Activated CD4-positive, CD25-positive, alpha-beta regulatory T cell treated with anti-CD3 and anti-CD28 coated beads, Interleukin-2, amount 50 U/mL, for 16 hours (primary cell): ENCODE results near the gene WFDC11.
"Not testable (repeated sequence)": the region's sequence is repeated elsewhere in the genome, so short reads cannot be mapped to it uniquely, and the experiment has no call there.

ENCODE experiments used
- DNase-seq: peaks from one replicate; pipeline ENCODE4 v3.0.0-alpha.2; 2020; ENCODE audit warnings: low read depth, low spot score

WFDC11 gene

GRCh38 chr20:45670139-45670538 lies at the start of gene WFDC11:
Gene WFDC11 (minus strand): TSS chr20:45670239. CDS start chr20:45650600, 19,639 bp downstream.
- no peak for DNase-seq

DNA sequence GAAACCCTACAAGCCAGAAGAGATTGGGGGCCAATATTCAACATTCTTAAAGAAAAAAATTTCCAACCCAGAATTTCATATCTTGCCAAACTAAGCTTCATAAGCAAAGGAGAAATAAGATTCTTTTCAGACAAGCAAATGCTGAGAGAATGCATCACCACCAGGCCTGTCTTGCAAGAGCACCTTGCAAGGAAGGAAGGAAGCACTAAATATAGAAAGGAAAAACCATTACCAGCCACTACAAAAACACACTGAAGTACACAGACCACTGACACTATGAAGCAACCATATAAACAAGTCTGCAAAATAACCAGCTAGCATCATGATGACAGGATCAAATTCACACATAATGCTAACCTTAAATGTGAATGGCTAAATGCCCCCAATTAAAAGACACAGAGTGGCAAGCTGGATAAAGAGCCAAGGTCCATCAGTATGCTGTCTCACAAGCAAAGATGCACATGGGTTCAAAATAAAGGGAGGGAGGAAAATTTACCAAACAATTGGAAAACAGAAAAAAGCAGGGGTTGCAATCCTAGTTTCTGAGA lies 46.2 kb upstream of the WFDC11 start:
- DNase-seq, result not testable (repeated sequence)

- no peak for DNase-seq
Observed at GRCh38 chr20:45704969-45705637, 35.1 kb upstream of the WFDC11 start, which contains the start of gene WFDC10B. Gene WFDC10B (minus strand): TSS chr20:45705019. CDS start chr20:45685992, 19,027 bp downstream.

DNA sequence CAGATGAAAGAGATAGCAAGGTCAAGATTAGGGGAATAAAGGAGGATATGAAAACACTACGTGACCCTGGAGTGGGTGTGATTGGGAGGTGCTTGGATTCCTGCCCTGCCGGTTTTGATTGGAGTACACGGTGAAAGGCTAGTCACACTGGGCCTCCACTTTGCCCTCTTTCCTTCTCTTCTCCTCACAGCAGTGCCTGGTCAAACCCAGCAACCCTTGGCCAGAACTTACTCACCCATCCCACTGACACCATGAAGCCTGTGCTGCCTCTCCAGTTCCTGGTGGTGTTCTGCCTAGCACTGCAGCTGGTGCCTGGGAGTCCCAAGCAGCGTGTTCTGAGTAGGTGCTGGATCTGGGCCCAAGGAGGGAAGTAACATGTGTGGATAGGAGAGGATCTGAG lies 31.8 kb upstream of the WFDC11 start, which contains the start of gene WFDC13:
WFDC13 (plus strand) TSS at position 166 of the 400 bp plus-strand sequence; CDS start at position 252, 86 bp downstream.
- no peak for DNase-seq

GRCh38 chr20:45701104-45701503 lies 31.1 kb upstream of the WFDC11 start:
- DNase-seq, result no peak

GRCh38 chr20:45695496-45695895 lies 25.5 kb upstream of the WFDC11 start:
- no peak for DNase-seq

GRCh38 chr20:45693346-45693745 lies 23.3 kb upstream of the WFDC11 start:
- DNase-seq, result not testable (repeated sequence)

DNA sequence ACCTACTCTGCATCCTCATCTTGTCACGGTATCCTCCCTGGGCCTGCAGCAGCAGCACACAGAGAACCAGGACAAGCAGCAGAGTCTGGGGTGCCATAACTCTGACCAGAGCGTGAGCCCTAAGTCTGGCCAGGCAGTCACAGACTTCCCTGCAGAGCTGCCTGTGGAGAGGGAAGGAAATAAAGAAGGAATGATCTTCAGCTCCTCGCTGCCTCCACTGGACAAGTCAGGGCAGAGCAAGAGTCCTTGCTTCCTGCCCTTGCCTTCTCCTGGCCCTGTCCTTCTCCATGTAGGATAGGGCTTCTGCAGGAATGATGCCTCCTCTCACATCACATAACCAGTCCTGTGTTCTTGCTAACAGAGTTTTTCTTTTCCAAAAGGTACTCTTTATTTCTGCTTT lies 15.9 kb upstream of the WFDC11 start:
- DNase-seq, result no peak

- no peak for DNase-seq
Observed at GRCh38 chr20:45679650-45680049, 9.6 kb upstream of the WFDC11 start.

DNA sequence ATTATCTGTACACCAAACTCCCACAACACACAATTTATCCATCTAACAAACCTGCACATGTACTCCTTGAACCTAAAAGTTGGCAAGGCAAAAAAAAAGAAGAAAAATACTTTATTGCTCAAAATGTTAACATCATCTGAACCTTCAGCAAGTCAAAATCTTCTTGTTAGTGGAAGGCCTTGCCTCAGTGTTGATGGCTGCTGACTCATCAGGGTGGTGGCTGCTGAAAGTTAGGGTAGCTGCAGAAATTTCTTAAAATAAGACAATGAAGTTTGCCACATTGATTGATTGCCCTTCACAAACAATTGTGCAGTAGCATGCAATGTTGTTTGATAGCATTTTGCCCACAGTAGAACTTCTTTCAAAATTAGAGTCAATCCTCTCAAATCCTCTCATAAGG lies 2.7 kb upstream of the WFDC11 start:
- no peak for DNase-seq

DNA sequence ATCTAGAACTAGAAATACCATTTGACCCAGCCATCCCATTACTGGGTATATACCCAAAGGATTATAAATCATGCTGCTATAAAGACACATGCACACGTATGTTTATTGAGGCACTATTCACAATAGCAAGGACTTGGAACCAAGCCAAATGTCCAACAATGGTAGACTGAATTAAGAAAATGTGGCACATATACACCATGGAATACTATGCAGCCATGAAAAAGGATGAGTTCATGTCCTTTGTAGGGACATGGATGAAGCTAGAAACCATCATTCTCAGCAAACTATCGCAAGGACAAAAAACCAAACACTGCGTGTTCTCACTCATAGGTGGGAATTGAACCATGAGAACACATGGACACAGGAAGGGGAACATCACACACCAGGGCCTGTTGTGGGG lies 13.0 kb downstream of the WFDC11 start:
- DNase-seq, result not testable (repeated sequence)

DNA sequence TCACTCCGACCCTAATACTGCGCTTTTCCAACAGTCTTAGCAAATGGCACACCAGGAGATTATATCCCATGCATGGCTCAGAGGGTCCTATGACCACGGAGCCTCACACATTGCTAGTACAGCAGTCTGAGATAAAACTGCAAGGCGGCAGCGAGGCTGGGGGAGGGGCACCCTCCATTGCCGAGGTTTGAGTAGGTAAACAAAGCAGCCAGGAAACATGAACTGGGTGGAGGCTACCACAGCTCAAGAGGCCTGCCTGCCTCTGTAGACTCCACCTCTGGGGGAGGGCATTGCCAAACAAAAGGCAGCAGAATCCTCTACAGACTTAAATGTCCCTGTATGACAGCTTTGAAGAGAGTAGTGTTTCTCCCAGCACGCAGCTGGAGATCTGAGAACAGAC lies 18.3 kb downstream of the WFDC11 start:
- not testable (repeated sequence) for DNase-seq

DNA sequence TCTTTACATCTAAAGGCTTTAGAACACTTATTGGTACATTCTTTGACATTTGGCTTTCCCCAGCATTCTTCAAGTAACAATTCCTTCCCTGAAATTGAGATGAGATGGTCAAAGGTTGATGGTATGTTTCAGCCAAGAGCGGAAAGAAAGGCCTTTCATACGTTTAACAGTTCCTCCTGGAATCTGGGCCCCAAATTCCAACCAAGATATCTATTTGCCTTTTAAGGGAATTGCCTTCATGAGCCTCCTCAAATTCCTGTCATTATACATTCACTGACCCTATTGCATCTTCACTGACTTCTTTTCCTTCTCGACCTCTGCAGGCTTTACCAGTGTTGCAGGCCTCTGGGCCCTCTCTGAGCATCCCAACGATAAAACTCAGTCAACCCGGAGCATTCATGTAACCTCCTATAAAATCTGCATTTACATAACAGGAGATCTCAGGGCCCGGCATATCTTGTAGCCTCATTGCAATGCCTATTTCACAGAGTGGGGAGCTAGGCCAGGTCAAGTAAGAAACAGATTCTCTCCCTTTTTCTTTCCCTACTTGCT lies 20.7 kb downstream of the WFDC11 start:
- no peak for DNase-seq

GRCh38 chr20:45647441-45648050 lies 22.5 kb downstream of the WFDC11 start:
- DNase-seq, result no peak

DNA sequence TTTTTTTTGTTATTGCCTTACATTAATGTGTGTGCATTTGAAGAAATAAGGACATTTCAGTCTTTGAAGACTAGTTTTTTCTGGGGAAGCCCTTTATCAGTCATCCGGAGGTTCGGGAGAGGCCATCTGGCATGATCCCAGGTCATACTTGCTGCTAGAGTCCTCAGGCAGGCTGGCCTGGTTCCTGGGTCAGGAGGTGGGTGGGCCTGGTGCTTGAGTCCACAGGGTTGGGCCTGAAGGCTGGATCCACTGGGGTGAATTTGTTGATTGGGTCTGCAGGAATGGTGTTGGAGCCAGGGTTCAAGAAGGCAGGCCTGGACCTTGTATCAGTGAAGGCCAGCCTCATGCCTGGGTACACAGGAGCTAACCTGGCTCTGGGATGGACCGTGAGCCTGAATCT lies 23.2 kb downstream of the WFDC11 start:
- no peak for DNase-seq

DNA sequence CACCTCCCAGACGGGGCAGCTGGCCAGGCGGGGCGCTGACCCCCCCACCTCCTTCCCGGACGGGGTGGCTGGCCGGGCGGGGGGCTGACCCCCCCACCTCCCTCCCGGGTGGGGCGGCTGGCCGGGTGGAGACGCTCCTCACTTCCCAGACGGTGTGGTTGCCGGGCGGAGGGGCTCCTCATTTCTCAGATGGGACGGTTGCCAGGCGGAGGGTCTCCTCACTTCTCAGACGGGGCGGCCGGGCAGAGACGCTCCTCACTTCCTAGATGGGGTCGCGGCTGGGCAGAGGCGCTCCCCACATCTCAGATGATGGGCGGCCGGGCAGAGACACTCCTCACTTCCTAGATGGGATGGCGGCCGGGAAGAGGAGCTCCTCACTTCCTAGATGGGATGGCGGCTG lies 24.2 kb downstream of the WFDC11 start:
- not testable (repeated sequence) for DNase-seq

GRCh38 chr20:45641076-45641475 lies 29.0 kb downstream of the WFDC11 start:
- DNase-seq, result not testable (repeated sequence)

- DNase-seq, result no peak
Observed at GRCh38 chr20:45639687-45640086, 30.4 kb downstream of the WFDC11 start.

DNA sequence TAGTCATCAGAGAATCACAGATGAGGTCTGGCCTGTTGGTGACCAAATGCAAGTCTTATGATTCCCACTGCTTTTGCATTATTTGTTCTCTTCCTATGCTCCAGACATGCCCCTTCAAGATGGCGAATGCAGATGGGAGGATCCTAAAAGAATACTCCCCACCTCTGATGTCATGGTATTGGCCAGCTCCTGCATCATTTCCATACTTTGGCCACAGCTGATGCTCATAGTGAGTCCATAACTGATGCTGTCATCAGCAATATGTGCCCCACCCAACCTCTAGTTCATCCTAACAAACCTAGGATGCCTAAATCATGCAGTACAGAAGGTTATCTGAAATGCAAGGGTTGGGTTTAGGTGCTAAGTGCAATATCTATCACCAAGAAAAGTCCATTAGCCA lies 33.5 kb downstream of the WFDC11 start:
- no peak for DNase-seq

DNA sequence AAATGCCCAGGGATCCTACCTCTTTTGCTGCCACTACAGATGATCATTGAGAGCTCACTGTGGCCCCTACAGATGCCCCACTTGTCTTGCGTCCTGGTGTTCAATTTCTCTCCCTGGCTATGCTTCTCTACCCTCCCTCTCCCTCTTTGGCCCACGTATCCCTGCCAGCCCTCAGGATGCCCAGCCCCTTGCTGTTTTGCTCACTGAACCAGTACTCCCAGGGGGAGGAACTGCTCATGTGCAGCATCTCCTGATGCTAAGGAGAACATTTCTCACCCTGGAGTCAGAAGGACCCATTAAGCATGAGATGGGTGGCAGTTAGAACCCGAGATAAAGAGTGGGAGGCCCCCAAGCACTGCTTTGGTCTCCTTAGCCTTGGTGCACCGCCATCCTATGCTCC lies 38.9 kb downstream of the WFDC11 start, which contains the start of gene WFDC9:
WFDC9 (minus strand) TSS at position 101 of the 400 bp plus-strand sequence. CDS start 21,103 bp downstream, outside the sequence.
- no peak for DNase-seq

- no peak for DNase-seq
Observed at GRCh38 chr20:45630371-45630770, 39.7 kb downstream of the WFDC11 start.

- no peak for DNase-seq
Observed at GRCh38 chr20:45629496-45630100, 40.4 kb downstream of the WFDC11 start, which contains the start of gene WFDC10A. Gene WFDC10A (plus strand): TSS chr20:45629739. CDS start chr20:45629814, 75 bp downstream.
